Activated CD8-positive, alpha-beta T cell treated with anti-CD3 and anti-CD28 coated beads, Interleukin-2, amount 10 ng/mL, durations not matched to agents 7 days and 5 days (primary cell): ENCODE data around the gene UQCC5. TPM values are rescaled to one million over a fixed set of nuclear protein-coding genes. Genes with fewer than 3 reads are reported as not detected.

ENCODE experiments used
- ATAC-seq: fragments of 150-1000 bp; cut with Tn5 transposase; one replicate; pipeline ENCODE4 v1.10.0; 2021; ENCODE audit warnings: moderate library complexity
- CTCF ChIA-PET: fragments of 350-600 bp; sonication (Branson Sonifier 250); formaldehyde crosslinking; loops from one replicate; lab custom pipeline; 2021; ENCODE audit warnings: antibody characterized with exemption; lab: Charles Lee
- POLR2A ChIA-PET: fragments of 350-600 bp; sonication (Branson Sonifier 250); formaldehyde crosslinking; loops from one replicate; lab custom pipeline; 2021; ENCODE audit warnings: antibody characterized with exemption; lab: Charles Lee
- DNase-seq: peaks from one replicate; pipeline ENCODE4 v3.0.0-alpha.2; 2020
- H3K27ac Mint-ChIP-seq: one replicate; pipeline ENCODE4 v1.8.0; 2021; ENCODE audit warnings: mild to moderate bottlenecking, mixed read lengths
- H3K27me3 Mint-ChIP-seq: one replicate; pipeline ENCODE4 v1.8.0; 2021; ENCODE audit warnings: low read depth, mixed read lengths
- H3K36me3 Mint-ChIP-seq: one replicate; pipeline ENCODE4 v1.8.0; 2021; ENCODE audit warnings: low read depth, mixed read lengths
- H3K4me1 Mint-ChIP-seq: one replicate; pipeline ENCODE4 v1.8.0; 2021; ENCODE audit warnings: low read depth, mixed read lengths
- H3K4me3 Mint-ChIP-seq: one replicate; pipeline ENCODE4 v1.8.0; 2021; ENCODE audit warnings: mild to moderate bottlenecking, mixed read lengths
- H3K9me3 Mint-ChIP-seq: one replicate; pipeline ENCODE4 v1.8.0; 2022; ENCODE audit warnings: mixed read lengths; ENCODE audit not compliant: insufficient read depth
- total RNA-seq, 2 experiments: library from RNA; stranded (reverse); gene quantifications; one replicate each; pipeline ENCODE4 v1.2.3, GENCODE V29; 2021

The UQCC5 gene
- total RNA-seq, 2 experiments from 2014 or later = 9.0 to 15.1 TPM

DNA sequence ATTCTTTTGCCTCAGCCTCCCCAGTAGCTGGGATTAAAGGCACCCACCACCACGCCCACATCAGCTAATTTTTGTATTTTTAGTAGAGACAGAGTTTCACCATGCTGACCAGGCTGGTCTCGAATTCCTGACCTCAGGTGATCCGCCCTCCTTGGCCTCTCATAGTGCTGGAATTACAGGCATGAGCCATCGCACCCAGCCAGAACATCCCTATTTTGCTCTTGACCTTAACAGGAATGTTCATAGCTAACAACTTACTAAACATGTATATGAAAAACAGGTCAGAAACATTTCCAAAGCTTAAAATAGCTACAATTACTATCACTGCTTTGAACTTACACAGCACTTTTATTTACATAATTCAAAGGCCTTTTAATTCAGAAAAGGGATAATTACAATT, 33.7 kb downstream of the UQCC5 start:
- ChIA-PET POLR2A (interaction anchor here (1.2 kb wide), 1 partner anchor 350 kb away, joined by 3 read pairs; no protein-coding TSS in a partner anchor), CTCF (no interaction called here)
- DNase-seq (no peak), ATAC-seq (no peak)
- H3K27ac Mint-ChIP-seq = no peak overlapping the region
- H3K9me3 Mint-ChIP-seq = no peaks in the 10 kb centered on the region
- H3K36me3 Mint-ChIP-seq = peaks cover 34% of the 10 kb centered on the region
- no peak overlapping the region for H3K4me3 Mint-ChIP-seq
- no peaks in the 10 kb centered on the region for H3K27me3 Mint-ChIP-seq
- H3K4me1 Mint-ChIP-seq = no peaks in the 10 kb centered on the region

GRCh38 chr3:52572221-52572620, 35.8 kb downstream of the UQCC5 start:
- no peaks in the 10 kb centered on the region for H3K4me1 Mint-ChIP-seq
- ATAC-seq (no peak), DNase-seq (no peak)
- ChIA-PET CTCF (no interaction called here), POLR2A (no interaction called here)
- peaks cover 41% of the 10 kb centered on the region for H3K36me3 Mint-ChIP-seq
- H3K4me3 Mint-ChIP-seq = no peak overlapping the region
- H3K9me3 Mint-ChIP-seq = no peaks in the 10 kb centered on the region
- H3K27me3 Mint-ChIP-seq = no peaks in the 10 kb centered on the region
- H3K27ac Mint-ChIP-seq = no peak overlapping the region

DNA sequence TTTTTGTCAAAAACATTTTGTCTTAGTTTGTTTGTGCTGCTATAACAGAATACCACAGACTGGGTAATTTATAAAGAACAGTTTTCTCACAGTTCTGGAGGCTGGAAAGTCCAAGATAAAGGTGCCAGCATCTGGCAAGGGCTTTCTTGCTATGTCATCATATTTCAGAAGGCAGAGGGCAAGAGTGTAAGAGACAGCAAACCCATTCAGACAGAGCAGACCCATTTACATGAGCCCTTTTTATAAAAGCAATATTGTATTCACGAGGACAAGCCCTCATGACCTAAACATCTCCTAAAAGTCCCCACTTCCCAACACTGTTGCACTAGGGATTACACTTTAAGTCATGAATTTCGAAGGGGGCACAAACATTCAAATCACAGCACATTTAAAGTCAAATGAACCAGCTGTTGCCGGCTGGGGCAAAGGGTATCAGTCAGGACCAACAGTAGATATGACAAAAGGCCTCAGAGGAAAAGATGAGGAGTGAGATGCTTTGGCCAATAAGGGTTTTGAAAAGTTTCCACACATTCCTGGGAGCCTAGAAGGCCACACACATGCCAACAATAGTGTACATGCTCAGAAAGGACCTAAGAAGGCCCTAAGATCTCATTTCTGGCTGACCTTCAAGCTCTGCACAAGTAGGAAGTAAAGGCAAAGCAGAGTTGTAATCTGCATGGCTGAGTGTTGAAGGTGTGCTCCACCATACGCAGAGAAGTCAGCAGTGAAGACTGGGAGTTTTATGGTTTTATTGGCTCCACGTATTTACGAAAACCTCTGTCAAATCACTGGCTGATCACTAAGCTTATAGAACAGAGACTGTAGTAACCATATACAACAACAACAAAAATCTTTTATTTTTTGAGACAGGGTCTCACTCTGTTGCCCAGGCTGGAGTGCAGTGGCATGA, 37.9 kb downstream of the UQCC5 start:
- Mint-ChIP-seq H3K27me3 (no peaks in the 10 kb centered on the region), H3K4me1 (no peaks in the 10 kb centered on the region), H3K36me3 (peaks cover 54% of the 10 kb centered on the region), H3K27ac (no peak overlapping the region), H3K9me3 (no peaks in the 10 kb centered on the region), H3K4me3 (no peak overlapping the region)
- no peak for ATAC-seq
- CTCF ChIA-PET = interaction anchor here (0.6 kb wide), 1 partner anchor 813 kb away, joined by 3 read pairs; no protein-coding TSS in a partner anchor
- no peak for DNase-seq
- POLR2A ChIA-PET = no interaction called here

Other genes starting within 250 kb of the UQCC5 start
- gene GLYCTK, start 248.8 kb upstream of the UQCC5 start, total RNA-seq = 10 to 100 TPM; 24.7 to 25.6 TPM
- 10 to 100 TPM; 18.1 to 20.2 TPM for gene DNAH1, start 220.3 kb upstream of the UQCC5 start, total RNA-seq
- gene BAP1, start 126.6 kb upstream of the UQCC5 start, total RNA-seq = 100 to 1,000 TPM in 1 of 2 experiments, 10 to 100 TPM in 1; 95.6 to 105 TPM
- 10 to 100 TPM; 14.6 to 16.2 TPM for gene PHF7, start 125.9 kb upstream of the UQCC5 start, total RNA-seq
- gene SEMA3G, start 91.5 kb upstream of the UQCC5 start, total RNA-seq = under 1 TPM; 0.13 to 0.21 TPM
- gene TNNC1, start 82.6 kb upstream of the UQCC5 start, total RNA-seq = 1 to 10 TPM in 1 of 2 experiments, under 1 TPM in 1; 0.84 to 2.1 TPM
- 10 to 100 TPM; 77.2 to 82.6 TPM for gene NISCH, start 81.0 kb upstream of the UQCC5 start, total RNA-seq
- under 1 TPM in 1 of 2 experiments, not detected in 1; 0.05 TPM for gene STAB1, start 41.3 kb upstream of the UQCC5 start, total RNA-seq
- 10 to 100 TPM; 52.8 to 53.1 TPM for gene NT5DC2, start 2.7 kb upstream of the UQCC5 start, total RNA-seq
- gene PBRM1, start 149.3 kb downstream of the UQCC5 start, total RNA-seq = 10 to 100 TPM; 83.2 to 91.8 TPM
- gene GNL3, start 149.4 kb downstream of the UQCC5 start, total RNA-seq = 10 to 100 TPM; 85.5 to 86.2 TPM
- 10 to 100 TPM; 36.4 to 38.2 TPM for gene GLT8D1, start 169.2 kb downstream of the UQCC5 start, total RNA-seq
- gene SPCS1, start 169.5 kb downstream of the UQCC5 start, total RNA-seq = 100 to 1,000 TPM in 1 of 2 experiments, 10 to 100 TPM in 1; 96.1 to 105 TPM
- gene NEK4, start 234.3 kb downstream of the UQCC5 start, total RNA-seq = 10 to 100 TPM; 21.9 to 23.7 TPM
- not detected for gene ITIH1, start 241.0 kb downstream of the UQCC5 start, total RNA-seq